Retinal pigment epithelial cell (primary cell): Measurements from ENCODE around the gene TRPM2.

Experiments used
- DNase-seq: peaks from one replicate; pipeline ENCODE4 v3.0.0-alpha.2; 2010; ENCODE audit warnings: low read depth
- H3K4me3 ChIP-seq: 2 replicates; pipeline ENCODE4 v1.5.1; 2011; ENCODE audit warnings: mild to moderate bottlenecking, low read length, control low read depth, moderate library complexity
- CTCF ChIP-seq: conservative IDR thresholded peaks from 2 replicates; pipeline ENCODE4 v1.5.1; 2011; ENCODE audit warnings: low read depth, low read length, control low read depth, inconsistent platforms

TRPM2 gene

GRCh38 chr21:44353191-44353970 is at the start of gene TRPM2:
Gene TRPM2 (plus strand): TSS chr21:44353621. CDS start chr21:44353701, 80 bp downstream.
- H3K4me3 ChIP-seq: no peak within 1 kb of the TSS
- TF ChIP-seq CTCF: no peak
- DNase-seq: no peak

- no peak for TF ChIP-seq CTCF
- no peak overlapping the region for H3K4me3 ChIP-seq
- DNase-seq: no peak
These were observed 49.3 kb upstream of the TRPM2 start for GRCh38 chr21:44304011-44304616.

GRCh38 chr21:44304877-44305293 is 48.5 kb upstream of the TRPM2 start:
- TF ChIP-seq CTCF: peak; percentile 89
- DNase-seq: no peak
- no peak overlapping the region for H3K4me3 ChIP-seq

GRCh38 chr21:44305691-44306090 is 47.7 kb upstream of the TRPM2 start:
- no peak for DNase-seq
- TF ChIP-seq CTCF: no peak
- H3K4me3 ChIP-seq: no peak overlapping the region

- peak; percentile 82 for DNase-seq
- TF ChIP-seq CTCF: no peak
- H3K4me3 ChIP-seq: no peak overlapping the region
These were observed 46.3 kb upstream of the TRPM2 start for GRCh38 chr21:44306936-44307704.

GRCh38 chr21:44310628-44311507 is 42.6 kb upstream of the TRPM2 start:
- H3K4me3 ChIP-seq: no peak overlapping the region
- DNase-seq: no peak

More at GRCh38 chr21:44310628-44311507, 42.6 kb upstream of the TRPM2 start:
- no peak for TF ChIP-seq CTCF
